HCT116 (cell line): ENCODE results near the gene MEP1B. TPM values are rescaled to one million over a fixed set of nuclear protein-coding genes. Genes with fewer than 3 reads are reported as not detected.

ENCODE experiments used
- ATAC-seq: fragments of 200-7000 bp; cut with Tn5 transposase; 2 replicates; pipeline ENCODE4 v1.9.1; 2020; ENCODE audit warnings: mild to moderate bottlenecking, moderate library complexity
- BruUV-seq: library from RNA; stranded (reverse); fragments of 400-500 nt; replicated peaks from 2 replicates; lab custom pipeline; 2021; lab: Mats Ljungman, UMichigan
- CTCF ChIA-PET: fragments of 300-600 bp; sonication (Branson Sonifier 250); formaldehyde crosslinking; loops from one replicate; lab custom pipeline; 2021; ENCODE audit warnings: antibody characterized with exemption; lab: Charles Lee
- POLR2A ChIA-PET: fragments of 300-600, 350-600 bp; sonication (Branson Sonifier 250); formaldehyde crosslinking; loops from one replicate; lab custom pipeline; 2021; ENCODE audit warnings: antibody characterized with exemption; lab: Charles Lee
- RAD21 ChIA-PET, 2 experiments: fragments of 300-600 bp; sonication (Branson Sonifier 250); formaldehyde crosslinking; loops; one replicate each; lab custom pipeline; 2023; ENCODE audit warnings: low total read pairs in 2 of 2; ENCODE audit not compliant: uncharacterized antibody in 2 of 2, unreplicated experiment in 2 of 2, low non-redundant PET in 1 of 2; lab: Charles Lee
- DNase-seq: peaks from one replicate; pipeline ENCODE4 v3.0.0-alpha.2; 2010; ENCODE audit warnings: low read depth, low spot score
- H2AFZ ChIP-seq: fragments of 200-600 bp; shearing (Covaris generic), sonication (generic); 2 replicates; pipeline ENCODE4 v1.6.1; 2017; ENCODE audit warnings: low read depth, mixed run types, mixed read lengths, antibody characterized with exemption, low read length; ENCODE audit not compliant: poor library complexity, severe bottlenecking
- H3K27ac ChIP-seq: 2 replicates; pipeline ENCODE4 v1.5.1; 2012; ENCODE audit warnings: low read depth, low read length
- H3K27me3 ChIP-seq: fragments of 200-600 bp; sonication (generic); 2 replicates; pipeline ENCODE4 v1.6.1; 2016; ENCODE audit warnings: mixed run types, low read length, mixed read lengths; ENCODE audit not compliant: insufficient read depth
- H3K36me3 ChIP-seq, 2 experiments: fragments of 200-500 bp in 1 of 2; fragments of 200-600 bp in 1 of 2; sonication (Bioruptor generic) in 1 of 2; sonication (generic) in 1 of 2; 2 replicates each; pipeline versions ENCODE4 v1.5.1 to v1.6.1; 2014 to 2016; ENCODE audit warnings: low read length in 2 of 2, inconsistent platforms in 1 of 2, mixed read lengths in 1 of 2, mixed run types in 1 of 2; ENCODE audit not compliant: insufficient read depth in 2 of 2, control insufficient read depth in 1 of 2
- H3K4me1 ChIP-seq, 2 experiments: fragments of 200-600 bp in 1 of 2; sonication (generic) in 1 of 2; 2 replicates each; pipeline versions ENCODE4 v1.5.1 to v1.6.1; 2012 to 2017; ENCODE audit warnings: low read length in 2 of 2, inconsistent platforms in 1 of 2, mild to moderate bottlenecking in 1 of 2, mixed read lengths in 1 of 2, mixed run types in 1 of 2, moderate library complexity in 1 of 2; ENCODE audit not compliant: insufficient read depth in 2 of 2, control insufficient read depth in 1 of 2
- H3K4me2 ChIP-seq: fragments of 200-600 bp; sonication (generic); 2 replicates; pipeline ENCODE4 v1.6.1; 2017; ENCODE audit warnings: mixed run types, low read length, mixed read lengths
- H3K4me3 ChIP-seq, 2 experiments: fragments of 200-600 bp in 1 of 2; sonication (generic) in 1 of 2; replicated peaks in 1 of 2; 2 replicates each; pipeline ENCODE4 v1.5.1; 2011 to 2016; ENCODE audit warnings: low read length in 2 of 2, control low read depth in 1 of 2, low read depth in 1 of 2, mild to moderate bottlenecking in 1 of 2, mixed read lengths in 1 of 2, mixed run types in 1 of 2
- H3K79me2 ChIP-seq: fragments of 200-600 bp; sonication (generic); 2 replicates; pipeline ENCODE4 v1.6.1; 2017; ENCODE audit warnings: mild to moderate bottlenecking, mixed run types, low read length, moderate library complexity, mixed read lengths; ENCODE audit not compliant: insufficient read depth
- H3K9ac ChIP-seq: fragments of 200-600 bp; sonication (generic); 2 replicates; pipeline ENCODE4 v1.6.1; 2016; ENCODE audit warnings: low read length, mixed read lengths
- H3K9me2 ChIP-seq: fragments of 200-600 bp; sonication (generic), shearing (Covaris generic); 2 replicates; pipeline ENCODE4 v1.6.1; 2017; ENCODE audit warnings: mixed run types, mild to moderate bottlenecking, moderate library complexity; ENCODE audit not compliant: insufficient read depth
- H3K9me3 ChIP-seq, 2 experiments: fragments of 200-500 bp in 1 of 2; fragments of 200-600 bp in 1 of 2; sonication (Bioruptor generic) in 1 of 2; sonication (generic) in 1 of 2; 2 replicates each; pipeline ENCODE4 v1.6.1; 2014 to 2017; ENCODE audit warnings: low read length in 2 of 2, mixed read lengths in 2 of 2, inconsistent platforms in 1 of 2, low read depth in 1 of 2, mild to moderate bottlenecking in 1 of 2, mixed run types in 1 of 2, moderate library complexity in 1 of 2; ENCODE audit not compliant: control insufficient read depth in 1 of 2, insufficient read depth in 1 of 2
- H4K20me1 ChIP-seq: fragments of 200-600 bp; sonication (generic), shearing (Covaris generic); 2 replicates; pipeline ENCODE4 v1.6.1; 2017; ENCODE audit warnings: mixed run types, mild to moderate bottlenecking, moderate library complexity; ENCODE audit not compliant: insufficient read depth
- CBX3 ChIP-seq: IDR thresholded peaks from 2 replicates; pipeline ENCODE4 v1.6.1; 2012; ENCODE audit warnings: low read depth
- EZH2 ChIP-seq: fragments of 200-600 bp; sonication (generic); IDR thresholded peaks from 2 replicates; pipeline ENCODE4 v1.6.1; 2017; ENCODE audit warnings: antibody characterized with exemption, mixed run types
- JUND ChIP-seq: IDR thresholded peaks from 2 replicates; pipeline ENCODE4 v1.6.1; 2012
- POLR2AphosphoS5 ChIP-seq: IDR thresholded peaks from 2 replicates; pipeline ENCODE4 v1.6.1; 2011; ENCODE audit warnings: mild to moderate bottlenecking, low read depth, low read length, moderate library complexity
- RAD21 ChIP-seq: IDR thresholded peaks from 2 replicates; pipeline ENCODE4 v1.6.1; 2012; ENCODE audit warnings: low read depth, mild to moderate bottlenecking
- SIN3A ChIP-seq: IDR thresholded peaks from 2 replicates; pipeline ENCODE4 v1.6.1; 2012; ENCODE audit warnings: low read depth
- SP1 ChIP-seq: IDR thresholded peaks from 2 replicates; pipeline ENCODE4 v1.6.1; 2012; ENCODE audit warnings: low read depth
- TCF7L2 ChIP-seq: IDR thresholded peaks from 2 replicates; pipeline ENCODE4 v1.7.0; 2011; ENCODE audit warnings: borderline replicate concordance, inconsistent platforms; ENCODE audit not compliant: insufficient read depth, insufficient read length; ENCODE audit errors: extremely low read depth
- YY1 ChIP-seq: IDR thresholded peaks from 2 replicates; pipeline ENCODE4 v1.6.1; 2011; ENCODE audit warnings: low read length, low read depth, moderate library complexity, mild to moderate bottlenecking; ENCODE audit not compliant: insufficient replicate concordance; ENCODE audit errors: extremely low read depth
- ZFX ChIP-seq: fragments of 450-650 bp; IDR thresholded peaks from 2 replicates; pipeline ENCODE4 v1.6.1; 2017
- intact Hi-C: fragments of 100-400 bp; cut with micrococcal nuclease; formaldehyde crosslinking; loops from 2 replicates; pipeline ENCODE4 v1.10.0; 2022
- total RNA-seq: library from RNA; stranded (reverse); gene quantifications from one replicate; pipeline ENCODE4 v1.2.1, GENCODE V29; 2021; ENCODE audit not compliant: unreplicated experiment
- TF ChIP-seq, protein P1 (sequence below): IDR thresholded peaks from 2 replicates; pipeline ENCODE4 v1.6.1; 2011; ENCODE audit warnings: mild to moderate bottlenecking, low read length, moderate library complexity; ENCODE audit not compliant: insufficient replicate concordance; ENCODE audit errors: extremely low read depth
- TF ChIP-seq, protein P2 (sequence below): IDR thresholded peaks from 2 replicates; pipeline ENCODE4 v1.6.1; 2012; ENCODE audit warnings: low read depth

The MEP1B gene
- total RNA-seq, 1 experiment from 2014 or later = not detected

DNA sequence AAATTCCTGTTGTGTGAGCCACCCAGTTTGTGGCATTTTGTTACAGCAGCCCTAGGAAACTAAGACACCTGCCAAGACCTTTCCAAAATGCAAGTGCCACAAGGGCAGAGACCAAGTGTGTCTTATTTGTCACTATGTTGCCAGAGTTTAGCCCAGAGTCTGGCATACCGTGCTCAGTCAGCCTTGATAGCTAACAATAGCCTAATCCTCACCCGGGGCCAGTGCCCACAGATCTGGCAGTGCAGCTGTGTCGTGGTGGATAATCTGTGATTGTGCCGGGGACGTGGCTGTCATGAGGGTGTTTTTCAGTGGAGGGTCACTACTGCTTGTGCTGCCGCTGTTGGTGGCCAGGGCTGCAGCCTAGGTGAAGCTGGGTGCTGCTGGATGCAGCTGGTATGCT is 53.5 kb downstream of the MEP1B start (continued):
- TF ChIP-seq, protein P1, sequence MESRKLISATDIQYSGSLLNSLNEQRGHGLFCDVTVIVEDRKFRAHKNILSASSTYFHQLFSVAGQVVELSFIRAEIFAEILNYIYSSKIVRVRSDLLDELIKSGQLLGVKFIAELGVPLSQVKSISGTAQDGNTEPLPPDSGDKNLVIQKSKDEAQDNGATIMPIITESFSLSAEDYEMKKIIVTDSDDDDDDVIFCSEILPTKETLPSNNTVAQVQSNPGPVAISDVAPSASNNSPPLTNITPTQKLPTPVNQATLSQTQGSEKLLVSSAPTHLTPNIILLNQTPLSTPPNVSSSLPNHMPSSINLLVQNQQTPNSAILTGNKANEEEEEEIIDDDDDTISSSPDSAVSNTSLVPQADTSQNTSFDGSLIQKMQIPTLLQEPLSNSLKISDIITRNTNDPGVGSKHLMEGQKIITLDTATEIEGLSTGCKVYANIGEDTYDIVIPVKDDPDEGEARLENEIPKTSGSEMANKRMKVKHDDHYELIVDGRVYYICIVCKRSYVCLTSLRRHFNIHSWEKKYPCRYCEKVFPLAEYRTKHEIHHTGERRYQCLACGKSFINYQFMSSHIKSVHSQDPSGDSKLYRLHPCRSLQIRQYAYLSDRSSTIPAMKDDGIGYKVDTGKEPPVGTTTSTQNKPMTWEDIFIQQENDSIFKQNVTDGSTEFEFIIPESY = no peak
- no peak for TF ChIP-seq RAD21
- TF ChIP-seq, protein P2, sequence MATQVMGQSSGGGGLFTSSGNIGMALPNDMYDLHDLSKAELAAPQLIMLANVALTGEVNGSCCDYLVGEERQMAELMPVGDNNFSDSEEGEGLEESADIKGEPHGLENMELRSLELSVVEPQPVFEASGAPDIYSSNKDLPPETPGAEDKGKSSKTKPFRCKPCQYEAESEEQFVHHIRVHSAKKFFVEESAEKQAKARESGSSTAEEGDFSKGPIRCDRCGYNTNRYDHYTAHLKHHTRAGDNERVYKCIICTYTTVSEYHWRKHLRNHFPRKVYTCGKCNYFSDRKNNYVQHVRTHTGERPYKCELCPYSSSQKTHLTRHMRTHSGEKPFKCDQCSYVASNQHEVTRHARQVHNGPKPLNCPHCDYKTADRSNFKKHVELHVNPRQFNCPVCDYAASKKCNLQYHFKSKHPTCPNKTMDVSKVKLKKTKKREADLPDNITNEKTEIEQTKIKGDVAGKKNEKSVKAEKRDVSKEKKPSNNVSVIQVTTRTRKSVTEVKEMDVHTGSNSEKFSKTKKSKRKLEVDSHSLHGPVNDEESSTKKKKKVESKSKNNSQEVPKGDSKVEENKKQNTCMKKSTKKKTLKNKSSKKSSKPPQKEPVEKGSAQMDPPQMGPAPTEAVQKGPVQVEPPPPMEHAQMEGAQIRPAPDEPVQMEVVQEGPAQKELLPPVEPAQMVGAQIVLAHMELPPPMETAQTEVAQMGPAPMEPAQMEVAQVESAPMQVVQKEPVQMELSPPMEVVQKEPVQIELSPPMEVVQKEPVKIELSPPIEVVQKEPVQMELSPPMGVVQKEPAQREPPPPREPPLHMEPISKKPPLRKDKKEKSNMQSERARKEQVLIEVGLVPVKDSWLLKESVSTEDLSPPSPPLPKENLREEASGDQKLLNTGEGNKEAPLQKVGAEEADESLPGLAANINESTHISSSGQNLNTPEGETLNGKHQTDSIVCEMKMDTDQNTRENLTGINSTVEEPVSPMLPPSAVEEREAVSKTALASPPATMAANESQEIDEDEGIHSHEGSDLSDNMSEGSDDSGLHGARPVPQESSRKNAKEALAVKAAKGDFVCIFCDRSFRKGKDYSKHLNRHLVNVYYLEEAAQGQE = no peak
- TF ChIP-seq EZH2 = no peak
- TF ChIP-seq ZFX = no peak
- no peak for TF ChIP-seq YY1
- no peak for TF ChIP-seq SIN3A
- TF ChIP-seq SP1 = no peak
- TF ChIP-seq, all 23 proteins: peak for 0

DNA sequence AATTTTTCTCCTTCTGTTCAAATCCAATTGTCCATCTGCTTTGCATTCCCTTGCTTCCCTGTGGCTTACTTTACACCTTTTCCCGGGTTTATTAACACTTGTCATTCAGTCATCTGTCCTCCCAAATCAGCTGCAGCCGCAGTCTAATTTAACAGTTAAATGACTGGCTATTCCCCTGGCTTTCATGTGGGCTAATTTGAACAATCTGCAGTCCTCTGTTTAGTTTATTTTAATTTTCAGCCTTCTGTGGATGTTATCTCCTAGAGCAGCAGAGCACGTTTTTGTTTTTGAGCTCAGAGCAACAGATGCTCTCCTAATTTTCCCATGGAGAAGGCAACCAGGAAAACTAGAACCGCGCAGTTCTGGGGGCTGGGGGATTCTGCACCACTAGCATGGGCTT is 55.0 kb downstream of the MEP1B start:
- Histone ChIP-seq H3K9me2 (no peaks in the 10 kb centered on the region), H3K4me2 (no peak overlapping the region), H3K27me3 (peaks cover 4% of the 10 kb centered on the region; the same call in 1 of the 2 replicates), H2AFZ (no peak overlapping the region), H3K79me2 (no peaks in the 10 kb centered on the region), H3K9ac (no peak overlapping the region), H3K36me3 (no peaks in the 10 kb centered on the region), H3K27ac (no peak overlapping the region), H4K20me1 (no peaks in the 10 kb centered on the region; the same call in 1 of the 2 replicates), H3K9me3 (no peaks in the 10 kb centered on the region), H3K4me1 (no peaks in the 10 kb centered on the region), H3K4me3 (no peak overlapping the region)
- ATAC-seq = no peak
- DNase-seq = no peak
- ChIA-PET POLR2A (no interaction called here), CTCF (no interaction called here), RAD21 (no interaction called here)
- TF ChIP-seq JUND (no peak), POLR2AphosphoS5 (no peak), TCF7L2 (no peak), CBX3 (no peak), RAD21 (no peak), ZFX (no peak), SIN3A (no peak)
- TF ChIP-seq, protein P2 = no peak
- intact Hi-C loops = no loop called here
- BruUV-seq = no TSS peak
